GM19438 (cell line): Measurements from ENCODE around the gene CRELD2.

Experiments used
- ATAC-seq: cut with Tn5 transposase; IDR thresholded peaks from one replicate; pipeline ENCODE4 v1.9.1; 2021; ENCODE audit warnings: low read depth; ENCODE audit not compliant: unreplicated experiment

CRELD2 gene

GRCh38 chr22:49955581-49956417, 37.4 kb downstream of the CRELD2 start:
- ATAC-seq: no peak

GRCh38 chr22:49956418-49956770, 38.0 kb downstream of the CRELD2 start:
- no peak for ATAC-seq

- ATAC-seq: no peak
Observed at GRCh38 chr22:49956914-49957825, 38.7 kb downstream of the CRELD2 start.

- no peak for ATAC-seq
Observed at GRCh38 chr22:49957826-49958365, 39.5 kb downstream of the CRELD2 start.

GRCh38 chr22:49958366-49958921, 40.0 kb downstream of the CRELD2 start:
- no peak for ATAC-seq

GRCh38 chr22:49958931-49959781, 40.7 kb downstream of the CRELD2 start:
- ATAC-seq: no peak

- no peak for ATAC-seq
Observed at GRCh38 chr22:49959782-49960158, 41.3 kb downstream of the CRELD2 start.

- peak; percentile 58 for ATAC-seq
Observed at GRCh38 chr22:49960159-49961004, 41.9 kb downstream of the CRELD2 start, which contains the start of gene PIM3. TSS of gene PIM3 (plus strand) at chr22:49960772. CDS start at chr22:49960948, 176 bp downstream.

GRCh38 chr22:49961005-49961600, 42.7 kb downstream of the CRELD2 start:
- no peak for ATAC-seq

- ATAC-seq: no peak
Observed at GRCh38 chr22:49961601-49962011, 43.2 kb downstream of the CRELD2 start.

- ATAC-seq: no peak
Observed at GRCh38 chr22:49962012-49962750, 43.7 kb downstream of the CRELD2 start.

GRCh38 chr22:49962751-49963646, 44.6 kb downstream of the CRELD2 start:
- ATAC-seq: no peak

GRCh38 chr22:49963647-49964026, 45.2 kb downstream of the CRELD2 start:
- ATAC-seq: no peak

GRCh38 chr22:49964136-49965090, 46.0 kb downstream of the CRELD2 start:
- ATAC-seq: no peak

- no peak for ATAC-seq
Observed at GRCh38 chr22:49965091-49966040, 46.9 kb downstream of the CRELD2 start.
